Stomach (tissue), 9 donors: ENCODE data around the gene KRT33B. TPM values are rescaled to one million over a fixed set of nuclear protein-coding genes. Genes with fewer than 3 reads are reported as not detected.

ENCODE experiments used
- DNase-seq, 2 donors: peaks; one replicate each; pipeline versions ENCODE4 v3.0.0 to v3.0.0-alpha.2; 2013 to 2019
- H3K27ac ChIP-seq, 5 donors: fragments of 200-600 bp in 4 of 5; sonication (generic) in 4 of 5; one replicate each; pipeline ENCODE4 v1.5.1; 2013 to 2019; ENCODE audit warnings: mild to moderate bottlenecking in 1 of 5, moderate library complexity in 1 of 5
- H3K27me3 ChIP-seq, 3 donors: fragments of 200-600 bp; sonication (generic); one replicate each; pipeline ENCODE4 v1.5.1; 2017 to 2019; ENCODE audit warnings: mixed run types in 1 of 3
- H3K36me3 ChIP-seq, 4 donors: fragments of 200-600 bp; sonication (generic); 1 replicate in 3 of 4; 2 replicates in 1 of 4; pipeline ENCODE4 v1.5.1; 2016 to 2019
- H3K4me1 ChIP-seq, 4 donors: fragments of 200-600 bp; sonication (generic); one replicate each; pipeline ENCODE4 v1.5.1; 2016 to 2019
- H3K4me3 ChIP-seq, 4 donors: fragments of 200-600 bp; sonication (generic) in 3 of 4; one replicate each; pipeline ENCODE4 v1.5.1; 2016 to 2019; ENCODE audit warnings: mild to moderate bottlenecking in 1 of 4
- H3K9me3 ChIP-seq, 4 donors: fragments of 200-600 bp; sonication (generic); one replicate each; pipeline ENCODE4 v1.5.1; 2016 to 2019
- CTCF ChIP-seq, 7 experiments: fragments of 450-650 bp in 4 of 7; fragments of 200-600 bp in 3 of 7; sonication (generic) in 3 of 7; IDR thresholded peaks; one replicate each; pipeline ENCODE4 v1.5.1; 2016 to 2019; ENCODE audit warnings: antibody characterized with exemption in 7 of 7, control low read depth in 2 of 7, mild to moderate bottlenecking in 1 of 7
- EP300 ChIP-seq: sonication (generic); formaldehyde crosslinking; IDR thresholded peaks from one replicate; pipeline ENCODE4 v1.6.1; 2017; ENCODE audit warnings: antibody characterized with exemption
- POLR2A ChIP-seq, 4 donors: fragments of 450-650 bp; IDR thresholded peaks; one replicate each; pipeline ENCODE4 v1.6.1; 2016; ENCODE audit warnings: antibody characterized with exemption in 4 of 4, control low read depth in 2 of 4, mild to moderate bottlenecking in 1 of 4, moderate library complexity in 1 of 4
- POLR2AphosphoS5 ChIP-seq, 3 donors: sonication (generic); formaldehyde crosslinking; IDR thresholded peaks; one replicate each; pipeline ENCODE4 v1.6.1; 2016; ENCODE audit warnings: antibody characterized with exemption in 3 of 3
- WGBS, 5 donors: extraction: QIAGEN DNeasy Blood & Tissue Kit in 3 of 5; methylation state at CpG; one replicate each; pipeline versions ENCODE4 v1.1.5 to v1.1.7; 2013 to 2018; 5-methylcytosine and 5-hydroxymethylcytosine counted together
- intact Hi-C: fragments of 100-400 bp; cut with DNase I; formaldehyde crosslinking; loops from one replicate; pipeline ENCODE4 v1.15.1; 2023; ENCODE audit warnings: low total_unique reads
- polyA plus RNA-seq, 3 donors: library from polyadenylated mRNA; stranded (reverse); fragments of 200-250 nt; gene quantifications; one replicate each; pipeline ENCODE4 v1.2.3, GENCODE V29; 2013
- total RNA-seq, 5 donors: library from RNA; depleted of rRNA; stranded (reverse); fragments of >200 nt; gene quantifications; one replicate each; pipeline versions ENCODE4 v1.1.0 to v1.2.3, GENCODE V29; 2014 to 2016
- donor health status: healthy with polysubstance abuse.
- donor health status: Bipolar disorder and iron deficiency.
- donor health status: healthy.

Gene KRT33B
- total and polyA plus RNA-seq, 8 donors = not detected

GRCh38 chr17:41393294-41393693, 23.7 kb upstream of the KRT33B start:
- no peaks in the 10 kb centered on the region for H3K4me1 ChIP-seq
- no peak overlapping the region for H3K27ac ChIP-seq
- no peaks in the 10 kb centered on the region for H3K9me3 ChIP-seq
- H3K27me3 ChIP-seq = peaks cover 0 to 14% (median 0%) of the 10 kb centered on the region in 3 donors
- intact Hi-C loops = no loop called here
- H3K36me3 ChIP-seq = no peaks in the 10 kb centered on the region
- no peak overlapping the region for H3K4me3 ChIP-seq
- WGBS, 5 donors = 69 to 86% (median 77%) methylated on average over 5 of the region's 5 CpGs
- DNase-seq = no peak
- TF ChIP-seq POLR2A (IDR thresholded peaks at IDR 0.05) (no peak), CTCF (IDR thresholded peaks at IDR 0.05) (no peak), POLR2AphosphoS5 (IDR thresholded peaks at IDR 0.05) (no peak), EP300 (no peak)

GRCh38 chr17:41392278-41392677, 22.7 kb upstream of the KRT33B start:
- Histone ChIP-seq H3K4me3 (no peak overlapping the region), H3K27ac (no peak overlapping the region), H3K27me3 (peaks cover 0 to 14% (median 0%) of the 10 kb centered on the region in 3 donors), H3K4me1 (no peaks in the 10 kb centered on the region), H3K9me3 (peaks cover 0 to 6% (median 4%) of the 10 kb centered on the region in 4 donors), H3K36me3 (no peaks in the 10 kb centered on the region)
- TF ChIP-seq POLR2A (IDR thresholded peaks at IDR 0.05) = no peak
- TF ChIP-seq CTCF (IDR thresholded peaks at IDR 0.05) = no peak
- no peak for TF ChIP-seq POLR2AphosphoS5 (IDR thresholded peaks at IDR 0.05)
- no peak for TF ChIP-seq EP300
- intact Hi-C loops = no loop called here
- DNase-seq = no peak
- 94 to 100% (median 97%) methylated on average over 1 of the region's 1 CpG for WGBS, 5 donors

- no peak overlapping the region for H3K4me3 ChIP-seq
- H3K27me3 ChIP-seq = peaks cover 0 to 14% (median 0%) of the 10 kb centered on the region in 3 donors
- no peak for DNase-seq
- H3K27ac ChIP-seq = no peak overlapping the region
- no peaks in the 10 kb centered on the region for H3K4me1 ChIP-seq
- H3K36me3 ChIP-seq = no peaks in the 10 kb centered on the region
- intact Hi-C loops = no loop called here
- peaks cover 0 to 14% (median 10%) of the 10 kb centered on the region in 4 donors for H3K9me3 ChIP-seq
- 38 to 53% (median 47%) methylated on average over 2 of the region's 2 CpGs for WGBS, 5 donors
- TF ChIP-seq CTCF (IDR thresholded peaks at IDR 0.05) (no peak), POLR2AphosphoS5 (IDR thresholded peaks at IDR 0.05) (no peak), POLR2A (IDR thresholded peaks at IDR 0.05) (no peak), EP300 (no peak)
Measured at GRCh38 chr17:41391535-41391934, 21.9 kb upstream of the KRT33B start.

GRCh38 chr17:41390411-41390938, 20.9 kb upstream of the KRT33B start:
- intact Hi-C loops = no loop called here
- Histone ChIP-seq H3K36me3 (no peaks in the 10 kb centered on the region), H3K9me3 (peaks cover 0 to 23% (median 20%) of the 10 kb centered on the region in 4 donors), H3K27me3 (peaks cover 0 to 14% (median 0%) of the 10 kb centered on the region in 3 donors), H3K27ac (no peak overlapping the region), H3K4me3 (no peak overlapping the region), H3K4me1 (no peaks in the 10 kb centered on the region)
- no peak for DNase-seq
- 59 to 65% (median 64%) methylated on average over 7 of the region's 7 CpGs for WGBS, 5 donors
- no peak for TF ChIP-seq EP300
- no peak for TF ChIP-seq CTCF (IDR thresholded peaks at IDR 0.05)
- no peak for TF ChIP-seq POLR2A (IDR thresholded peaks at IDR 0.05)
- no peak for TF ChIP-seq POLR2AphosphoS5 (IDR thresholded peaks at IDR 0.05)
